H1 (cell line): ENCODE data around the gene SEPTIN5. TPM values are rescaled to one million over a fixed set of nuclear protein-coding genes. Genes with fewer than 3 reads are reported as not detected.

ENCODE experiments used
- GABPA ChIP-seq: IDR thresholded peaks from 2 replicates; pipeline ENCODE4 v1.6.1; 2011; ENCODE audit warnings: mild to moderate bottlenecking, low read length, moderate library complexity, borderline replicate concordance; ENCODE audit not compliant: insufficient read depth
- polyA plus RNA-seq, 7 experiments: library from polyadenylated mRNA; depleted of rRNA in 3 of 7; stranded (reverse) in 5 of 7; unstranded in 2 of 7; fragments of >200 nt in 5 of 7; fragments of 200-250 nt in 2 of 7; gene quantifications; 1 replicate in 5 of 7; 2 replicates in 1 of 7; 4 replicates in 1 of 7; pipeline versions ENCODE4 v1.2.1 to v1.2.3, GENCODE V29; 2011 to 2013; ENCODE audit warnings: missing spikeins in 2 of 7, mixed read lengths in 2 of 7
- total RNA-seq: library from RNA; stranded (reverse); fragmentation: NEBNext Ultra II Directional; extraction: Animal tissue kit (Norgen Biotek cat#: 25700); gene quantifications from 2 replicates; pipeline ENCODE4 v1.2.1, GENCODE V29; 2021

SEPTIN5 gene
- total and polyA plus RNA-seq, 2 of the 8 experiments (the other 6 are each of a cell fraction or from before 2014, with no cell fraction given): 6.0 to 8.6 TPM

DNA sequence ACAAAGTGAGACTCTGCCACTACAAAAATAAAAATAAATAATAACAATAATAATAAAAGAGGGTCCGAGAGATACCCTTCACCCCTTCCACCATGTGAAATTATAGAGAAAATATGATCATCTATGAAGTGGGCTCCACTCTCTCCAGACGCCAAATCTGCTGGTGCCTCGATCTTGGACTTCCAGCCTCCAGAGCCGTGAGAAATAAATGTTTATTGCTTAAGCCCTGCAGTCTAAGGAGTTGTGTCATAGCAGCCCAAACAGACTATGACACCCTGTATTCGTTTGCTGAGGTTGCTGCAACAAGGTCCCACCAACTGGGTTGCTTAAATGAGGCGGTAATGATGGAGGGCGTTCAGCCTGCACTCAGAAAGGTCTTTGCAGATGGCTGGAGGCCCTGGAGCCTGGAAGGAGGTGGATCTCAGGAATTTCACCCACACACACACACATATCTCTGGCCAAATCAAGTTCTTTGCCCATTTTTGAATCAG is 7.6 kb upstream of the SEPTIN5 start (continued):
- no peak for TF ChIP-seq GABPA
